Activated CD8-positive, alpha-beta memory T cell treated with anti-CD3 and anti-CD28 coated beads, Interleukin-2, amount 50 U/mL, for 24 hours (primary cell): ENCODE measurements around the gene MXRA8.
A peak's percentile ranks its signal among the peaks of the same experiment; 100 is the strongest.

Source experiments
- DNase-seq: peaks from one replicate; pipeline ENCODE4 v3.0.0-alpha.2; 2020; ENCODE audit errors: extremely low read depth

The MXRA8 gene

GRCh38 chr1:1335792-1336248 lies 22.5 kb downstream of the MXRA8 start:
- no peak for DNase-seq

DNA sequence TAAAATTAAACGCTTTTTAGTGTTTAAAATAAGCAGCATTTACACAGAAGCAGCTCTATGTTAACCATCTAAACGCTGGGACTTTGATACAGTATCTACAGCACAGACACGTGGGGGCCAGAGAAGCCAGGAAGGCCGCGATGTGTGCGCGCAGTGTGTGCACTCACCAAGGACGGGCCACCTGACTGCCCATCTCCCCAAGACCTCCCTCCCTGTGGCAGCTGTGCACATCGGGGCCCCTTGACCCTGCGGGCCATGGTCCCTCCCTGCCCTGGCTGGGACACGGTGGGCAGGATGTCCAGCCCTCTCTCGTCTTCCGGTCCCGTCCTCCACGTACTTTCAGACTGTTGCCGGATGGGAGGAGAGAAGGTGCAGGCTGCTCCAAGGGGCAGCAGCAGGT lies 23.1 kb downstream of the MXRA8 start:
- no peak for DNase-seq

GRCh38 chr1:1334835-1335234 lies 23.5 kb downstream of the MXRA8 start:
- no peak for DNase-seq

- no peak for DNase-seq
Measured at GRCh38 chr1:1333551-1334241, 24.7 kb downstream of the MXRA8 start.

DNA sequence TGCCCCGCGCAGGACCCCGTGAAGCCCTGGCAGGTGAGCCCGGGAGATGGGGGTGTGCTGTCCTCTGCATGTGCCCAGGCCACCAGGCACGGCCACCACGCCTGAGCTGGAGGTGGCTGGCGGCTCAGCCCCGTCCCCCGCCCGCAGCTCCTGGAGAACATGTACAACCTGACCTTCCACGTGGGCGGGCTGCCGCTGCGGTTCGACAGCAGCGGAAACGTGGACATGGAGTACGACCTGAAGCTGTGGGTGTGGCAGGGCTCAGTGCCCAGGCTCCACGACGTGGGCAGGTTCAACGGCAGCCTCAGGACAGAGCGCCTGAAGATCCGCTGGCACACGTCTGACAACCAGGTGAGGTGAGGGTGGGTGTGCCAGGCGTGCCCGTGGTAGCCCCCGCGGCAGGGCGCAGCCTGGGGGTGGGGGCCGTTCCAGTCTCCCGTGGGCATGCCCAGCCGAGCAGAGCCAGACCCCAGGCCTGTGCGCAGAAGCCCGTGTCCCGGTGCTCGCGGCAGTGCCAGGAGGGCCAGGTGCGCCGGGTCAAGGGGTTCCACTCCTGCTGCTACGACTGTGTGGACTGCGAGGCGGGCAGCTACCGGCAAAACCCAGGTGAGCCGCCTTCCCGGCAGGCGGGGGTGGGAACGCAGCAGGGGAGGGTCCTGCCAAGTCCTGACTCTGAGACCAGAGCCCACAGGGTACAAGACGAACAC lies 25.4 kb downstream of the MXRA8 start:
- no peak for DNase-seq

GRCh38 chr1:1332031-1332755 lies 26.2 kb downstream of the MXRA8 start:
- DNase-seq, result no peak

GRCh38 chr1:1331068-1331965 lies 27.0 kb downstream of the MXRA8 start, which contains the start of gene TAS1R3:
Gene TAS1R3, plus strand, starts transcription at chr1:1331280. Its CDS starts 66 bp downstream, at chr1:1331346.
- no peak for DNase-seq

DNA sequence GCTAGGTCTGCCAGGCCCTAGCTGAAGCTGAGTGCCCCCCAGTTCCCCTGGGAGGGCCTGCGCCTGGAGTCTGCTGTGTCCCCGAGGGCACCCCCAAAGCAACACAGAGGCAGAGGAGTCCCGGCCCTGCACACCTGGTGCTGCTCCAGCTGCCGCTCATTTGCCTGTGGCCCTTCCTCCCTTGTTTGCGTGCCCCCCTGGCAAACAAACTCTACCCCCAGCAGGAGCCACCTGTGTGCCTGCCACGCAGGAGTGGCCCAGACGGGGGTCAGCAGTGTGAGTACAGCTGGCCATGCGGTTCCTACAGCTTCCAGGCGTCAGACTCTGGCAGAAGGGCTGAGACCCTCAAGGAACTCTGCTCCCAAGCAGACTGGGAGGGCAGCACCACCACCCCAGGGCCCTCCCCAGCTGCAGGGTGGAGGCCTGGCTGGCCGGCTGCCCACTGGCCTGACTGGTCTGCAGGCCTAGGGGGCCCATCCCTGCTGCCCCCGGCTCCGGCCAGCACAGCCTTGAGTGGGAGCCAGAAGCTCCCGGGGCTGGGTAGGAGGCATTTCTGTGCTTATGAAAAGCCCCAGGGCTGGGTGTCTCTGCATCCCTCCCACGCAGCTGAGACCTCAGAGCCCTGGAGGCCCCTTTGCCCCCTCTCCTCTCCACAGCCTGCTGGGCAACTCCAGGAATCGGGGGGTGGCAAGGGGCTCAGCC lies 27.8 kb downstream of the MXRA8 start:
- no peak for DNase-seq

DNA sequence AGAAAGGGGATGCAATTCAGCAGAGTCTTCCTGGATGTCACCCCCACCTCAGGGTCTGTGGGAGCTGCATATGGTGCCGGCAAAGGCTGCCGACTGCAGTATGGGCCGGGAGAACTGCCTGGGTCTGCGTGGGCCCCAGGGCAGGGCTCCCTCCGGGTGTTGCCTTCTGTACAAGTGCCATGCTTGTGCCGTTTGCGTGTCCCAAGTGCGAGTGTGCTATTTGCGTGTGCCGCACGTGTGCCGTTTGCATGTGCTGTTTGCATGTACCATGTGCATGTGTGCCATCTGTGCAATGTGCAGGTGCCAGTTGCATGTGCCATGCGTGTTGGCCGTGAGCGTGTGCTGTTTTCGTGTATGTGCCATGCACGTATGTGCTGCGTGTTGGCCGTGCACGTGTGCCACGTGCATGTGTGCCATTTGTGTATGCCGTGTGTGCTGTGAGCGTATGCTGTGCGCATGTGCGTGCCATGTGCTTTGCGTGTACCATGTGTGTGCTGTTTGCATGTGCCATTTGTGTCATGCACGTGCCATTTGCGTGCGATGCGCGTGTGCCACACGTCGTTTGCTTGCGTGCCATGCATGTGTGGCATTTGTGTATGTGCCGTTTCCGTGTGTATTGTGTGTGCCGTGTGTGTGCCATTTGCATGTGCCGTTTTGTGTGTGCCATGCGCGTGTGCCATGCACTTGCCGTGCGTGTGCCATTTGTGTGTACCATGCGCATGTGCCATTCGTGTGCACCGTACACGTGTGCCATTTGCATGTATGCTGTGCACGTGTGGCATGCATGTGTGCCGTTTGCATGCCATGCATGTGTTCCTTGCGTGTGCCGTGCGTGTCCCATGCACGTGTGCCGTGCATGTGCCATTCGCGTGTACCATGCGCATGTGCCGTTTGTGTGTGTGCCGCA lies 28.8 kb downstream of the MXRA8 start:
- no peak for DNase-seq

GRCh38 chr1:1328254-1328653 lies 30.1 kb downstream of the MXRA8 start:
- no peak for DNase-seq

- no peak for DNase-seq
Measured at GRCh38 chr1:1327291-1327690, 31.1 kb downstream of the MXRA8 start.

DNA sequence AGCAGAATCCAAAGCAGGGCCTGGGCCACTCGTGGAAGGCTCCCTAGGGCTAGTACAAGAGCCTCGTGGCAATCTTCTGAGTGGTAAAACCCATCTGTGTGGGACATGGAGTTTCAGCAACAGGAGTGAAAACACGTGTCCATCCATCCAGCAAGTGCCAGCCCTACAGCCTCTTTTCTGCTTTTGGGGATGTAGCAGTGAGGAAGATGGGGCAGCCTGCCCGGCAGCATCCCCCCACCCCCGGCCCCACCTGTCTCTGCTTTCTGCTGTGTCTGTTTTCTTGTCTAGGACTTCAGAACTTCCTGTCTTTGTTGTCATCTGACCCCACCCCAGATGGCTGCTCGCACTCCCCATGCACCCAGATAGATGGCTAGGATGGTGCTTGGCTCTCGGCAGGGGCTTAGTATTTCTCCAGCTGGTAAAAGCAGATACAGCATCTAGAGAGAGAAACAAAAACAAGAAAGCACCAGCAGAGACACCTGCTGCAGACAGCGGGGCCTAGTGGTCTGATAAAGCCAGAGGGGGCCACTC lies 32.2 kb downstream of the MXRA8 start:
- no peak for DNase-seq

- DNase-seq, result no peak
Measured at GRCh38 chr1:1325288-1326074, 32.9 kb downstream of the MXRA8 start.

DNA sequence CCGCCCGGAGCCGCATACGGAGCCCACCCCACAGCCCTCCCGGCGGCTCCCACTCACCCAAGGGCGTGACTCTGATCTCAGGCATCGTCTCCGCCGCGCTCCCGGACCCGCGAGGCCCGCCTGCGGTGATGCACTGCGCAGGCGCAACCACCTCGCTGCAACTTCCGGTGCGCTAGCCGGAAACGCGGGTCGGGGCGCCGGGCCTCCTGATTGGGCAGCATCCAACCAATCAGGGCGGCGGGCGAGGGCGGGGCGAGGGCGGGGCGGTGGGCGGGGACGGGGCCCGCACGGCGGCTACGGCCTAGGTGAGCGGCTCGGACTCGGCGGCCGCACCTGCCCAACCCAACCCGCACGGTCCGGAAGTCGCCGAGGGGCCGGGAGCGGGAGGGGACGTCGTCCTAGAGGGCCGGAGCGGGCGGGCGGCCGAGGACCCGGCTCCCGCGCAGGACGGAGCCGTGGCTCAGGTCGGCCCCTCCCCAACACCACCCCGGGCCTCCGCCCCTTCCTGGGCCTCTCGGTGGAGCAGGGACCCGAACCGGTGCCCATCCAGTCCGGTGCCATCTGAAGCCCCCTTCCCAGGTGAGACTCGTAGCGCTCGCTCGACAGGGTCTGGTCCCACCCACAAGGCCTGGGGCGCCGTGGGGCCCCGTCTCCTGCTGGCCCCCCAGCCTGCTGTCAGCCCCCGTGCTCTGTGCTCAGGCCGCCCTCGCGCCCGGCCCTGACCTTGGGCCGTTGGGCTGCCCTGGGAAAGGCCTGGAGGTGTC lies 33.6 kb downstream of the MXRA8 start, which contains the start of the genes CPTP and INTS11:
Gene CPTP, plus strand, starts transcription at position 279 of the 764 bp plus-strand sequence. CDS start 2,109 bp downstream, outside the sequence.
Gene INTS11, minus strand, starts transcription at position 137 of the 764 bp plus-strand sequence. Its CDS starts 52 bp downstream, at position 85.
- peak; percentile 86 for DNase-seq

- DNase-seq, result no peak
Measured at GRCh38 chr1:1324084-1324523, 34.3 kb downstream of the MXRA8 start.

DNA sequence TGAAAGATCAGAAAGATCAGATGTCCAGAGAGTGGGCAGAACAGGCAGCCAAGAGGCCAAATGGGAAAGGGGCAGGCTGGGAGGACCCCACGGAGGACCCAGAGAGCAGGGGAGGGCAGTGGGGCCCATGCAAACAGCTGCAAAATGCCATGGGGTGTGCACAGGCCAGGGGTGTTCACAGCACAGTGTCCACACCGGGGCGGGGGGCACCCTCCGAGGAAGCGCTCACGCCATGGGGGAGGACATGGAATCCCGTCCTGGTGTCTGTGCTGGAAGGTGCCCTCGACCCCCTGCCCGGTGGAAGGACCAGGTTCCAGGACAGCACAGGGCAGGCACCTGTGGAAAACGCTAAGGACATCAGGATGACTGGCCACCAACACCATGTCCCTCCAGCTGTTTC lies 35.4 kb downstream of the MXRA8 start:
- DNase-seq, result no peak

- DNase-seq, result no peak
Measured at GRCh38 chr1:1322418-1322817, 35.9 kb downstream of the MXRA8 start.

- DNase-seq, result no peak
Measured at GRCh38 chr1:1321477-1321876, 36.9 kb downstream of the MXRA8 start.
